OCI-LY7 (cell line): ENCODE results near the gene RAD51B. TPM values are rescaled to one million over a fixed set of nuclear protein-coding genes. Genes with fewer than 3 reads are reported as not detected.

ENCODE experiments used
- BruUV-seq: library from RNA; stranded (reverse); fragments of 400-500 nt; replicated peaks from 2 replicates; lab custom pipeline; 2021; lab: Mats Ljungman, UMichigan
- CTCF ChIA-PET: fragments of 300-600 bp; sonication (Branson Sonifier 250); formaldehyde crosslinking; loops from one replicate; lab custom pipeline; 2022; ENCODE audit warnings: antibody characterized with exemption; ENCODE audit not compliant: unreplicated experiment; lab: Charles Lee
- POLR2A ChIA-PET: fragments of 300-600 bp; sonication (Branson Sonifier 250); formaldehyde crosslinking; loops from one replicate; lab custom pipeline; 2022; ENCODE audit warnings: antibody characterized with exemption; lab: Charles Lee
- DNase-seq: peaks from one replicate; pipeline ENCODE4 v3.0.0-alpha.2; 2015; ENCODE audit warnings: low spot score
- H2AFZ ChIP-seq: fragments of 200-600 bp; sonication (generic), shearing (Covaris generic); 2 replicates; pipeline ENCODE4 v1.6.1; 2014; ENCODE audit warnings: mild to moderate bottlenecking, antibody characterized with exemption, low read length, moderate library complexity
- H3K27ac ChIP-seq: fragments of 200-600 bp; sonication (generic); 2 replicates; pipeline ENCODE4 v1.5.1; 2014; ENCODE audit warnings: mixed run types, low read depth, mild to moderate bottlenecking, moderate library complexity, low read length, inconsistent platforms; ENCODE audit not compliant: poor library complexity, severe bottlenecking
- H3K36me3 ChIP-seq: fragments of 200-600 bp; sonication (generic); 2 replicates; pipeline ENCODE4 v1.6.1; 2014; ENCODE audit warnings: mild to moderate bottlenecking, antibody characterized with exemption, low read length, moderate library complexity, mixed read lengths; ENCODE audit not compliant: insufficient read depth
- H3K4me1 ChIP-seq: fragments of 200-600 bp; sonication (generic); 2 replicates; pipeline ENCODE4 v1.5.1; 2014; ENCODE audit warnings: mild to moderate bottlenecking, low read length; ENCODE audit not compliant: insufficient read depth, poor library complexity, severe bottlenecking
- H3K4me2 ChIP-seq: fragments of 200-600 bp; sonication (generic); 2 replicates; pipeline ENCODE4 v1.6.1; 2014; ENCODE audit warnings: mild to moderate bottlenecking, low read length
- H3K4me3 ChIP-seq: fragments of 200-600 bp; sonication (generic); 2 replicates; pipeline ENCODE4 v1.5.1; 2014; ENCODE audit warnings: mild to moderate bottlenecking, low read depth, low read length; ENCODE audit not compliant: poor library complexity, severe bottlenecking
- H3K79me2 ChIP-seq: fragments of 200-600 bp; sonication (generic); 2 replicates; pipeline ENCODE4 v1.6.1; 2016; ENCODE audit warnings: low read depth, mild to moderate bottlenecking, low read length, moderate library complexity, mixed read lengths; ENCODE audit not compliant: insufficient read depth
- H3K9me2 ChIP-seq: fragments of 200-600 bp; sonication (generic); 2 replicates; pipeline ENCODE4 v1.6.1; 2016; ENCODE audit warnings: mild to moderate bottlenecking, low read length, mixed read lengths; ENCODE audit not compliant: insufficient read depth
- H3K9me3 ChIP-seq: fragments of 200-600 bp; sonication (generic); 2 replicates; pipeline ENCODE4 v1.6.1; 2014; ENCODE audit warnings: mild to moderate bottlenecking, mixed run types, low read length, mixed read lengths
- H4K20me1 ChIP-seq: fragments of 200-600 bp; sonication (generic); 2 replicates; pipeline ENCODE4 v1.6.1; 2014; ENCODE audit warnings: mild to moderate bottlenecking, antibody characterized with exemption, low read length, moderate library complexity, mixed read lengths; ENCODE audit not compliant: insufficient read depth
- CTCF ChIP-seq: fragments of 200-600 bp; sonication (generic); conservative IDR thresholded peaks from 2 replicates; pipeline ENCODE4 v1.5.1; 2014; ENCODE audit warnings: mild to moderate bottlenecking, antibody characterized with exemption, low read length, moderate library complexity, mixed read lengths
- EZH2phosphoT487 ChIP-seq: fragments of 200-600 bp; sonication (generic); IDR thresholded peaks from 2 replicates; pipeline ENCODE4 v1.6.1; 2018; ENCODE audit warnings: low read depth, borderline replicate concordance, mild to moderate bottlenecking, mixed run types, antibody characterized with exemption, low read length, moderate library complexity, mixed read lengths
- intact Hi-C: fragments of 100-400 bp; cut with micrococcal nuclease; formaldehyde crosslinking; loops from one replicate; pipeline ENCODE4 v1.10.0; 2022; ENCODE audit not compliant: unreplicated experiment
- total RNA-seq, 2 experiments: library from RNA; depleted of rRNA in 1 of 2; stranded (reverse); fragments of >200 nt in 1 of 2; shearing (Covaris generic) in 1 of 2; gene quantifications; 2 replicates each; pipeline ENCODE4 v1.2.3, GENCODE V29; 2014 to 2022

RAD51B gene
- total RNA-seq, 2 experiments from 2014 or later = 41.4 to 89.9 TPM

- no TSS peak for BruUV-seq
- H2AFZ ChIP-seq = no peak overlapping the region
- TF ChIP-seq CTCF (no peak), EZH2phosphoT487 (no peak)
- CTCF ChIA-PET = no interaction called here
- DNase-seq = no peak
- H3K4me1 ChIP-seq = peaks cover 32% of the 10 kb centered on the region
- POLR2A ChIA-PET = interaction anchor here (0.6 to 0.9 kb wide), 3 partner anchors 8 to 297 kb away, joined by 3 to 6 read pairs (median 3); no protein-coding TSS in a partner anchor
- H3K27ac ChIP-seq = no peak overlapping the region
- intact Hi-C loops = no loop called here
- no peaks in the 10 kb centered on the region for H3K79me2 ChIP-seq
- H3K9me2 ChIP-seq = no peaks in the 10 kb centered on the region
- no peaks in the 10 kb centered on the region for H3K9me3 ChIP-seq
- no peaks in the 10 kb centered on the region for H3K36me3 ChIP-seq
- H3K4me3 ChIP-seq = no peak overlapping the region
- H3K4me2 ChIP-seq = no peak overlapping the region
- H4K20me1 ChIP-seq = no peaks in the 10 kb centered on the region
Observed at GRCh38 chr14:68469208-68469713, 649.7 kb downstream of the RAD51B start.

GRCh38 chr14:68470361-68470760 is 650.8 kb downstream of the RAD51B start:
- no peaks in the 10 kb centered on the region for H3K9me2 ChIP-seq
- ChIA-PET CTCF (no interaction called here), POLR2A (interaction anchor here (0.9 kb wide), 2 partner anchors 20 to 43 kb away, joined by 3 to 4 read pairs; no protein-coding TSS in a partner anchor)
- H2AFZ ChIP-seq = no peak overlapping the region
- intact Hi-C loops = no loop called here
- BruUV-seq = no TSS peak
- H3K4me1 ChIP-seq = peaks cover 34% of the 10 kb centered on the region
- peak overlapping the region; percentile 81; the same call in 1 of the 2 replicates for H3K4me2 ChIP-seq
- H3K36me3 ChIP-seq = no peaks in the 10 kb centered on the region
- DNase-seq = no peak
- no peak overlapping the region for H3K4me3 ChIP-seq
- TF ChIP-seq CTCF (no peak), EZH2phosphoT487 (no peak)
- no peaks in the 10 kb centered on the region for H4K20me1 ChIP-seq
- H3K79me2 ChIP-seq = no peaks in the 10 kb centered on the region
- no peaks in the 10 kb centered on the region for H3K9me3 ChIP-seq
- no peak overlapping the region for H3K27ac ChIP-seq
